KMS-11 (cell line): ENCODE measurements around the gene AFF3.

Experiments used
- H2AFZ ChIP-seq: fragments of 200-600 bp; sonication (generic); 2 replicates; pipeline ENCODE4 v1.6.1; 2016; ENCODE audit warnings: antibody characterized with exemption, mixed run types, low read depth
- H3K27ac ChIP-seq: fragments of 200-600 bp; sonication (generic); 2 replicates; pipeline ENCODE4 v1.6.1; 2016; ENCODE audit warnings: mild to moderate bottlenecking, mixed run types
- H3K27me3 ChIP-seq: fragments of 200-600 bp; sonication (generic); 2 replicates; pipeline ENCODE4 v1.6.1; 2017; ENCODE audit warnings: mild to moderate bottlenecking, low read depth, mixed run types, moderate library complexity; ENCODE audit not compliant: insufficient read depth
- H3K36me3 ChIP-seq: fragments of 200-600 bp; sonication (generic); 2 replicates; pipeline ENCODE4 v1.6.1; 2017; ENCODE audit warnings: mild to moderate bottlenecking, mixed run types; ENCODE audit not compliant: insufficient read depth
- H3K4me1 ChIP-seq: fragments of 200-600 bp; sonication (generic); 2 replicates; pipeline ENCODE4 v1.6.1; 2016; ENCODE audit warnings: mild to moderate bottlenecking, low read depth, mixed run types; ENCODE audit not compliant: poor library complexity, severe bottlenecking
- H3K4me2 ChIP-seq: fragments of 200-600 bp; sonication (generic); 2 replicates; pipeline ENCODE4 v1.7.0; 2016; ENCODE audit warnings: mild to moderate bottlenecking, mixed run types
- H3K4me3 ChIP-seq: fragments of 200-600 bp; sonication (generic); IDR thresholded peaks from 2 replicates; pipeline ENCODE4 v1.6.1; 2017; ENCODE audit warnings: low read depth, low read length, mixed read lengths; ENCODE audit not compliant: insufficient read depth
- H3K79me2 ChIP-seq: fragments of 200-600 bp; sonication (generic); 2 replicates; pipeline ENCODE4 v1.6.1; 2016; ENCODE audit warnings: low read depth, mixed run types; ENCODE audit not compliant: insufficient read depth
- H3K9ac ChIP-seq: fragments of 200-600 bp; sonication (generic); 2 replicates; pipeline ENCODE4 v1.6.1; 2016; ENCODE audit warnings: mild to moderate bottlenecking, mixed run types
- H4K20me1 ChIP-seq: fragments of 200-600 bp; sonication (generic); 2 replicates; pipeline ENCODE4 v1.6.1; 2016; ENCODE audit warnings: mild to moderate bottlenecking, mixed run types; ENCODE audit not compliant: insufficient read depth
- TF ChIP-seq, protein P1 (sequence below): fragments of 200-600 bp; sonication (generic); conservative IDR thresholded peaks from 2 replicates; pipeline ENCODE4 v1.6.1; 2017; ENCODE audit warnings: low read depth, mild to moderate bottlenecking, antibody characterized with exemption, low read length, moderate library complexity, mixed read lengths

AFF3 gene

GRCh38 chr2:99886418-99886817 is 256.0 kb downstream of the AFF3 start:
- TF ChIP-seq, protein P1, sequence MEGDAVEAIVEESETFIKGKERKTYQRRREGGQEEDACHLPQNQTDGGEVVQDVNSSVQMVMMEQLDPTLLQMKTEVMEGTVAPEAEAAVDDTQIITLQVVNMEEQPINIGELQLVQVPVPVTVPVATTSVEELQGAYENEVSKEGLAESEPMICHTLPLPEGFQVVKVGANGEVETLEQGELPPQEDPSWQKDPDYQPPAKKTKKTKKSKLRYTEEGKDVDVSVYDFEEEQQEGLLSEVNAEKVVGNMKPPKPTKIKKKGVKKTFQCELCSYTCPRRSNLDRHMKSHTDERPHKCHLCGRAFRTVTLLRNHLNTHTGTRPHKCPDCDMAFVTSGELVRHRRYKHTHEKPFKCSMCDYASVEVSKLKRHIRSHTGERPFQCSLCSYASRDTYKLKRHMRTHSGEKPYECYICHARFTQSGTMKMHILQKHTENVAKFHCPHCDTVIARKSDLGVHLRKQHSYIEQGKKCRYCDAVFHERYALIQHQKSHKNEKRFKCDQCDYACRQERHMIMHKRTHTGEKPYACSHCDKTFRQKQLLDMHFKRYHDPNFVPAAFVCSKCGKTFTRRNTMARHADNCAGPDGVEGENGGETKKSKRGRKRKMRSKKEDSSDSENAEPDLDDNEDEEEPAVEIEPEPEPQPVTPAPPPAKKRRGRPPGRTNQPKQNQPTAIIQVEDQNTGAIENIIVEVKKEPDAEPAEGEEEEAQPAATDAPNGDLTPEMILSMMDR: no peak
- Histone ChIP-seq H3K27ac (no peak overlapping the region), H4K20me1 (no peaks in the 10 kb centered on the region), H3K9ac (no peak overlapping the region), H3K36me3 (no peaks in the 10 kb centered on the region), H3K4me2 (no peak overlapping the region), H2AFZ (no peak overlapping the region), H3K27me3 (no peaks in the 10 kb centered on the region), H3K4me1 (no peaks in the 10 kb centered on the region), H3K79me2 (no peaks in the 10 kb centered on the region), H3K4me3 (no peak overlapping the region)

DNA sequence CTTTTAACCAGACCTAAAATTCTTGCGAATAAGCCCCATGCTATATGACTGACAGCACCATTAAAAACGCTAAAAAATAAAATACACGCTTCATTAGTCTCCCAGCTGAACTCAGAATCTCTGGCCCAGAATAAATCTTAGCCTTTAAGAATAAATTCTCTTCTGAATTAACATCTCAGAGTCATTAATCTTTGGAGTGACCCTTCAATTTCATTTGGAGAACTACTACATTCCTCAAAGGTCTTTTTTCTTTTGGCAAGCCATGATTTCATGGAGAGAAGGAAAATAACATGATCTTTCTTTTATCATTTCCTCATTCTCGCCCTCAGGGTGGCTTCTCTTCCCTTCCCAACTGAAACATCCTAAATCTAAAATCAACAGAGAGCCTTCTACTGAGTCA is 259.0 kb downstream of the AFF3 start:
- Histone ChIP-seq H3K4me2 (no peak overlapping the region), H3K27ac (no peak overlapping the region), H3K79me2 (no peaks in the 10 kb centered on the region), H3K27me3 (no peaks in the 10 kb centered on the region), H3K4me3 (no peak overlapping the region), H4K20me1 (no peaks in the 10 kb centered on the region), H3K9ac (no peak overlapping the region), H3K4me1 (no peaks in the 10 kb centered on the region), H2AFZ (no peak overlapping the region), H3K36me3 (no peaks in the 10 kb centered on the region)
- TF ChIP-seq, protein P1: no peak

DNA sequence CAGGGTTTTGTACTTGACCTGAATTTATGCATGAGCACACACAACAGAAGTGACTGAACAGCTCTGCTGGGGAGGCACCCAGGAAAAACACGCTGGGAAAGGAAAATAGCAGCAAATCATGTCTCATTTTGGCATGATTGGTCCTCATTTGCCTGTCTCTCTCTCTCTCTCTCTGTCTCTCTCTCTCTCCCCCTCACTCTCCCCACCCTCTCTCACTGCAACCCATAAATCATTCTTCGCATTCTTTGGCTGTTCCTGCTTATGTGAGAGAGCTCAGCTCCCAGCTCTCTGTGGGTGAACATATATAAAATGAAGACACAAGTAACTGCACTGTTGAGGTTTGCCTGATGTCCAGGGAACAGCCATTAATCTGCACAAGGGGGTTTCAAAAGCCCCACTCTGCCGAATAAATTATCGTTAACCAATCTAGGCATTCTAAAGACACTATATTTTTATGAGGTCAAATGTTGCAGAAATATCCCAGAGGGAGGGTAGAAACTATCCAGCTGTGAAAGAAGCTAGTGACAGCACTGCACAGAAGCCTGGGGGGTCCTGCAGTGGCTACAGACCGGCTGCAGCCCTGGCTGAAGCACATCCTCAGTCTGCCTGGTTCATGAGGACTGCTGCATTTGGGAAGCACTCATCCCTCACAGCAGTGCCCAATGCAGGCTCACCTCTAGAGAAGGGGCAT is 260.3 kb downstream of the AFF3 start:
- Histone ChIP-seq H3K36me3 (no peaks in the 10 kb centered on the region), H3K4me2 (no peak overlapping the region), H3K27me3 (no peaks in the 10 kb centered on the region), H4K20me1 (no peaks in the 10 kb centered on the region), H3K4me3 (no peak overlapping the region), H2AFZ (no peak overlapping the region), H3K79me2 (no peaks in the 10 kb centered on the region), H3K9ac (no peak overlapping the region), H3K27ac (no peak overlapping the region), H3K4me1 (no peaks in the 10 kb centered on the region)
- TF ChIP-seq, protein P1: no peak

DNA sequence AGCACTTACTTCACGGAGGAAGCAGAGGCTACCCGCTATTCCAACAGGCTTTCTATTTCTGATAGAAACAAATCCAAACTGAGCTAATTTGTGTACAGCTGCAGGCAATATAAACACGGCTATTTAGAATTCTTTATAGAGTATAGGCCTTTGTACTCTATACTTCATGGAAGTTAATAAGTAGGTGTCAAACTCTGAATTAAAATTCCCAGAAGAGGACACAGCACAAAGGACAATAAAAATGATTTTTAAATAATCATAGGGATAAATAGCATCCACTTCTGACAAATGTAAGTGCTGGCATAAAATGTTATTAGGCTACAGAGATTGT is 261.5 kb downstream of the AFF3 start:
- Histone ChIP-seq H3K9ac (no peak overlapping the region), H3K4me2 (no peak overlapping the region), H3K36me3 (no peaks in the 10 kb centered on the region), H3K27ac (no peak overlapping the region), H3K4me3 (no peak overlapping the region), H2AFZ (no peak overlapping the region), H4K20me1 (no peaks in the 10 kb centered on the region), H3K4me1 (no peaks in the 10 kb centered on the region), H3K27me3 (no peaks in the 10 kb centered on the region), H3K79me2 (no peaks in the 10 kb centered on the region)
- TF ChIP-seq, protein P1: no peak
